Stimulated activated CD4-positive, alpha-beta T cell treated with anti-CD3 and anti-CD28 coated beads, Interleukin-4, amount 100 ng/mL, for 4 hours (primary cell): ENCODE measurements around the gene SNX8.

Experiments
- DNase-seq, 2 experiments: peaks; one replicate each; pipeline ENCODE4 v3.0.0-alpha.2; 2020

SNX8 gene

GRCh38 chr7:2242541-2243429 lies 71.5 kb downstream of the SNX8 start:
- no peak for DNase-seq

- peak; percentile 60 to 79 for DNase-seq
Measured at GRCh38 chr7:2241580-2242540, 72.4 kb downstream of the SNX8 start, which contains the start of the genes MRM2 and NUDT1. Gene MRM2, minus strand, starts transcription at chr7:2242205. Its CDS starts 36 bp downstream, at chr7:2242169. Gene NUDT1, plus strand, starts transcription at chr7:2242226. Its CDS starts 2,349 bp downstream, at chr7:2244575.

GRCh38 chr7:2239242-2239641 lies 75.0 kb downstream of the SNX8 start:
- no peak for DNase-seq

- no peak for DNase-seq
Measured at GRCh38 chr7:2237109-2237602, 77.1 kb downstream of the SNX8 start.

- DNase-seq = no peak
Measured at GRCh38 chr7:2233926-2234325, 80.3 kb downstream of the SNX8 start.

GRCh38 chr7:2232766-2233520 lies 81.3 kb downstream of the SNX8 start, which contains the start of gene MAD1L1:
Gene MAD1L1, minus strand, starts transcription at chr7:2232945. Its CDS starts 2,812 bp downstream, at chr7:2230133.
- peak; percentile 84 to 85 for DNase-seq

GRCh38 chr7:2231992-2232765 lies 82.1 kb downstream of the SNX8 start:
- peak in 1 of 2 experiments; percentile 6 for DNase-seq

GRCh38 chr7:2230882-2231281 lies 83.4 kb downstream of the SNX8 start:
- DNase-seq = no peak

- no peak for DNase-seq
Measured at GRCh38 chr7:2230226-2230625, 84.0 kb downstream of the SNX8 start.

- DNase-seq = no peak
Measured at GRCh38 chr7:2229467-2229866, 84.8 kb downstream of the SNX8 start.

- DNase-seq = no peak
Measured at GRCh38 chr7:2228921-2229320, 85.3 kb downstream of the SNX8 start.

GRCh38 chr7:2227699-2228098 lies 86.5 kb downstream of the SNX8 start:
- DNase-seq = no peak

- DNase-seq = no peak
Measured at GRCh38 chr7:2225830-2226229, 88.4 kb downstream of the SNX8 start.

- no peak for DNase-seq
Measured at GRCh38 chr7:2225336-2225735, 88.9 kb downstream of the SNX8 start.

- no peak for DNase-seq
Measured at GRCh38 chr7:2224934-2225333, 89.3 kb downstream of the SNX8 start.

- no peak for DNase-seq
Measured at GRCh38 chr7:2224491-2224928, 89.7 kb downstream of the SNX8 start.

GRCh38 chr7:2223321-2223720 lies 90.9 kb downstream of the SNX8 start:
- DNase-seq = no peak

GRCh38 chr7:2222516-2222915 lies 91.7 kb downstream of the SNX8 start:
- DNase-seq = no peak

GRCh38 chr7:2220954-2221353 lies 93.3 kb downstream of the SNX8 start:
- no peak for DNase-seq

- DNase-seq = no peak
Measured at GRCh38 chr7:2220506-2220905, 93.7 kb downstream of the SNX8 start.

GRCh38 chr7:2220030-2220429 lies 94.2 kb downstream of the SNX8 start:
- no peak for DNase-seq
